ENCODE measurements around the gene HTR3B.

HTR3B gene

GRCh38 chr11:113971506-113972195 is 67.1 kb downstream of the HTR3B start:
- H3K36me3 ChIP-seq (ENCODE audit: insufficient read depth, low read length), result no peaks in the 10 kb centered on the region
- no peaks in the 10 kb centered on the region for H3K9me3 ChIP-seq (ENCODE audit: low read length)
- H2AFZ ChIP-seq (ENCODE audit: low read depth, low read length), result no peak overlapping the region
- no peak overlapping the region for H3K4me3 ChIP-seq (ENCODE audit: low read length)
- H3K4me1 ChIP-seq (ENCODE audit: insufficient read depth, low read length), result no peaks in the 10 kb centered on the region
- H3K27me3 ChIP-seq (ENCODE audit: insufficient read depth, low read length), result peaks cover 20% of the 10 kb centered on the region

GRCh38 chr11:113974741-113975470 is 70.3 kb downstream of the HTR3B start, which contains the start of gene HTR3A:
Gene HTR3A (plus strand): TSS chr11:113975108. CDS start chr11:113975326, 218 bp downstream.
- Histone ChIP-seq H3K4me3 (ENCODE audit: low read length) (no peak within 1 kb of the TSS), H3K4me1 (ENCODE audit: insufficient read depth, low read length) (no peaks in the 10 kb centered on the region), H2AFZ (ENCODE audit: low read depth, low read length) (no peak within 1 kb of the TSS), H3K27me3 (ENCODE audit: insufficient read depth, low read length) (peaks cover 42% of the 10 kb centered on the region), H3K36me3 (ENCODE audit: insufficient read depth, low read length) (no peaks in the 10 kb centered on the region), H3K9me3 (ENCODE audit: low read length) (no peaks in the 10 kb centered on the region)

- Histone ChIP-seq H2AFZ (ENCODE audit: low read depth, low read length) (no peak overlapping the region), H3K27me3 (ENCODE audit: insufficient read depth, low read length) (peaks cover 51% of the 10 kb centered on the region), H3K4me3 (ENCODE audit: low read length) (no peak overlapping the region), H3K9me3 (ENCODE audit: low read length) (no peaks in the 10 kb centered on the region), H3K4me1 (ENCODE audit: insufficient read depth, low read length) (no peaks in the 10 kb centered on the region), H3K36me3 (ENCODE audit: insufficient read depth, low read length) (no peaks in the 10 kb centered on the region)
These were observed 72.5 kb downstream of the HTR3B start for GRCh38 chr11:113977071-113977490.

- H2AFZ ChIP-seq (ENCODE audit: low read depth, low read length), result no peak overlapping the region
- no peaks in the 10 kb centered on the region for H3K4me1 ChIP-seq (ENCODE audit: insufficient read depth, low read length)
- peaks cover 55% of the 10 kb centered on the region for H3K27me3 ChIP-seq (ENCODE audit: insufficient read depth, low read length)
- H3K9me3 ChIP-seq (ENCODE audit: low read length), result no peaks in the 10 kb centered on the region
- H3K4me3 ChIP-seq (ENCODE audit: low read length), result no peak overlapping the region
- no peaks in the 10 kb centered on the region for H3K36me3 ChIP-seq (ENCODE audit: insufficient read depth, low read length)
These were observed 73.1 kb downstream of the HTR3B start for GRCh38 chr11:113977701-113978100.

- no peaks in the 10 kb centered on the region for H3K36me3 ChIP-seq (ENCODE audit: insufficient read depth, low read length)
- no peaks in the 10 kb centered on the region for H3K9me3 ChIP-seq (ENCODE audit: low read length)
- no peak overlapping the region for H3K4me3 ChIP-seq (ENCODE audit: low read length)
- no peaks in the 10 kb centered on the region for H3K4me1 ChIP-seq (ENCODE audit: insufficient read depth, low read length)
- H2AFZ ChIP-seq (ENCODE audit: low read depth, low read length), result no peak overlapping the region
- H3K27me3 ChIP-seq (ENCODE audit: insufficient read depth, low read length), result peaks cover 60% of the 10 kb centered on the region
These were observed 74.8 kb downstream of the HTR3B start for GRCh38 chr11:113979431-113979830.

- H3K4me3 ChIP-seq (ENCODE audit: low read length), result no peak overlapping the region
- H3K36me3 ChIP-seq (ENCODE audit: insufficient read depth, low read length), result no peaks in the 10 kb centered on the region
- H3K4me1 ChIP-seq (ENCODE audit: insufficient read depth, low read length), result no peaks in the 10 kb centered on the region
- no peaks in the 10 kb centered on the region for H3K9me3 ChIP-seq (ENCODE audit: low read length)
- H2AFZ ChIP-seq (ENCODE audit: low read depth, low read length), result no peak overlapping the region
- peaks cover 54% of the 10 kb centered on the region for H3K27me3 ChIP-seq (ENCODE audit: insufficient read depth, low read length)
These were observed 76.2 kb downstream of the HTR3B start for GRCh38 chr11:113980785-113981184.

GRCh38 chr11:113982306-113982705 is 77.7 kb downstream of the HTR3B start:
- no peak overlapping the region for H3K4me3 ChIP-seq (ENCODE audit: low read length)
- peaks cover 50% of the 10 kb centered on the region for H3K27me3 ChIP-seq (ENCODE audit: insufficient read depth, low read length)
- no peaks in the 10 kb centered on the region for H3K9me3 ChIP-seq (ENCODE audit: low read length)
- no peaks in the 10 kb centered on the region for H3K4me1 ChIP-seq (ENCODE audit: insufficient read depth, low read length)
- no peak overlapping the region for H2AFZ ChIP-seq (ENCODE audit: low read depth, low read length)
- H3K36me3 ChIP-seq (ENCODE audit: insufficient read depth, low read length), result no peaks in the 10 kb centered on the region

- Histone ChIP-seq H3K36me3 (ENCODE audit: insufficient read depth, low read length) (no peaks in the 10 kb centered on the region), H3K4me1 (ENCODE audit: insufficient read depth, low read length) (no peaks in the 10 kb centered on the region), H3K4me3 (ENCODE audit: low read length) (no peak overlapping the region), H2AFZ (ENCODE audit: low read depth, low read length) (no peak overlapping the region), H3K27me3 (ENCODE audit: insufficient read depth, low read length) (peaks cover 36% of the 10 kb centered on the region), H3K9me3 (ENCODE audit: low read length) (no peaks in the 10 kb centered on the region)
These were observed 80.2 kb downstream of the HTR3B start for GRCh38 chr11:113984781-113985180.

GRCh38 chr11:113985906-113986305 is 81.3 kb downstream of the HTR3B start:
- no peaks in the 10 kb centered on the region for H3K4me1 ChIP-seq (ENCODE audit: insufficient read depth, low read length)
- no peaks in the 10 kb centered on the region for H3K36me3 ChIP-seq (ENCODE audit: insufficient read depth, low read length)
- no peak overlapping the region for H2AFZ ChIP-seq (ENCODE audit: low read depth, low read length)
- H3K4me3 ChIP-seq (ENCODE audit: low read length), result no peak overlapping the region
- H3K27me3 ChIP-seq (ENCODE audit: insufficient read depth, low read length), result peaks cover 27% of the 10 kb centered on the region
- H3K9me3 ChIP-seq (ENCODE audit: low read length), result no peaks in the 10 kb centered on the region

- H3K36me3 ChIP-seq (ENCODE audit: insufficient read depth, low read length), result no peaks in the 10 kb centered on the region
- H3K9me3 ChIP-seq (ENCODE audit: low read length), result no peaks in the 10 kb centered on the region
- no peak overlapping the region for H3K4me3 ChIP-seq (ENCODE audit: low read length)
- no peaks in the 10 kb centered on the region for H3K4me1 ChIP-seq (ENCODE audit: insufficient read depth, low read length)
- peaks cover 24% of the 10 kb centered on the region for H3K27me3 ChIP-seq (ENCODE audit: insufficient read depth, low read length)
- no peak overlapping the region for H2AFZ ChIP-seq (ENCODE audit: low read depth, low read length)
These were observed 82.0 kb downstream of the HTR3B start for GRCh38 chr11:113986351-113987140.

- H3K4me3 ChIP-seq (ENCODE audit: low read length), result no peak overlapping the region
- H3K36me3 ChIP-seq (ENCODE audit: insufficient read depth, low read length), result no peaks in the 10 kb centered on the region
- peaks cover 12% of the 10 kb centered on the region for H3K27me3 ChIP-seq (ENCODE audit: insufficient read depth, low read length)
- no peaks in the 10 kb centered on the region for H3K4me1 ChIP-seq (ENCODE audit: insufficient read depth, low read length)
- no peak overlapping the region for H2AFZ ChIP-seq (ENCODE audit: low read depth, low read length)
- no peaks in the 10 kb centered on the region for H3K9me3 ChIP-seq (ENCODE audit: low read length)
These were observed 84.8 kb downstream of the HTR3B start for GRCh38 chr11:113989381-113989780.

GRCh38 chr11:113989916-113990315 is 85.3 kb downstream of the HTR3B start:
- H3K27me3 ChIP-seq (ENCODE audit: insufficient read depth, low read length), result peaks cover 12% of the 10 kb centered on the region

GRCh38 chr11:113991170-113991569 is 86.6 kb downstream of the HTR3B start:
- Histone ChIP-seq H3K9me3 (ENCODE audit: low read length) (no peaks in the 10 kb centered on the region), H3K27me3 (ENCODE audit: insufficient read depth, low read length) (peaks cover 7% of the 10 kb centered on the region), H3K36me3 (ENCODE audit: insufficient read depth, low read length) (no peaks in the 10 kb centered on the region), H3K4me1 (ENCODE audit: insufficient read depth, low read length) (no peaks in the 10 kb centered on the region), H2AFZ (ENCODE audit: low read depth, low read length) (no peak overlapping the region), H3K4me3 (ENCODE audit: low read length) (no peak overlapping the region)

More at GRCh38 chr11:113989916-113990315, 85.3 kb downstream of the HTR3B start:
- H3K4me1 ChIP-seq (ENCODE audit: insufficient read depth, low read length), result no peaks in the 10 kb centered on the region
- H3K36me3 ChIP-seq (ENCODE audit: insufficient read depth, low read length), result no peaks in the 10 kb centered on the region
- no peak overlapping the region for H2AFZ ChIP-seq (ENCODE audit: low read depth, low read length)
- H3K9me3 ChIP-seq (ENCODE audit: low read length), result no peaks in the 10 kb centered on the region
- H3K4me3 ChIP-seq (ENCODE audit: low read length), result no peak overlapping the region

Measured in neuron (in vitro differentiated cells).